ENCODE results near the gene CKS2. TPM values are rescaled to one million over a fixed set of nuclear protein-coding genes. Genes with fewer than 3 reads are reported as not detected.

The CKS2 gene
- total and polyA plus RNA-seq, 10 donors = 9.2 to 142 (median 20.3) TPM

- peaks cover 11 to 40% (median 23%) of the 10 kb centered on the region in 6 donors for H3K4me1 ChIP-seq
- intact Hi-C loops (cut with DNase I; ENCODE audit: low total_unique reads) = no loop called here
- peaks cover 0 to 100% (median 93%) of the 10 kb centered on the region in 6 donors for H3K36me3 ChIP-seq
- DNase-seq = no peak
- TF ChIP-seq POLR2AphosphoS5 (IDR thresholded peaks at IDR 0.05) = no peak
- TF ChIP-seq POLR2A (IDR thresholded peaks at IDR 0.05) = no peak
- TF ChIP-seq, protein P1, sequence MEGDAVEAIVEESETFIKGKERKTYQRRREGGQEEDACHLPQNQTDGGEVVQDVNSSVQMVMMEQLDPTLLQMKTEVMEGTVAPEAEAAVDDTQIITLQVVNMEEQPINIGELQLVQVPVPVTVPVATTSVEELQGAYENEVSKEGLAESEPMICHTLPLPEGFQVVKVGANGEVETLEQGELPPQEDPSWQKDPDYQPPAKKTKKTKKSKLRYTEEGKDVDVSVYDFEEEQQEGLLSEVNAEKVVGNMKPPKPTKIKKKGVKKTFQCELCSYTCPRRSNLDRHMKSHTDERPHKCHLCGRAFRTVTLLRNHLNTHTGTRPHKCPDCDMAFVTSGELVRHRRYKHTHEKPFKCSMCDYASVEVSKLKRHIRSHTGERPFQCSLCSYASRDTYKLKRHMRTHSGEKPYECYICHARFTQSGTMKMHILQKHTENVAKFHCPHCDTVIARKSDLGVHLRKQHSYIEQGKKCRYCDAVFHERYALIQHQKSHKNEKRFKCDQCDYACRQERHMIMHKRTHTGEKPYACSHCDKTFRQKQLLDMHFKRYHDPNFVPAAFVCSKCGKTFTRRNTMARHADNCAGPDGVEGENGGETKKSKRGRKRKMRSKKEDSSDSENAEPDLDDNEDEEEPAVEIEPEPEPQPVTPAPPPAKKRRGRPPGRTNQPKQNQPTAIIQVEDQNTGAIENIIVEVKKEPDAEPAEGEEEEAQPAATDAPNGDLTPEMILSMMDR (IDR thresholded peaks at IDR 0.05 in 8 of 11, conservative IDR thresholded peaks at IDR 0.05 in 3 of 11) = no peak
- H3K27ac ChIP-seq = no peak overlapping the region
- no peaks in the 10 kb centered on the region for H3K9me3 ChIP-seq
- H3K4me3 ChIP-seq = no peak overlapping the region
- H3K27me3 ChIP-seq (replicated peaks in 1 of 7) = no peaks in the 10 kb centered on the region
- WGBS, 5 donors = 95 to 99% (median 97%) methylated on average over 5 to 6 of the region's 6 CpGs
Measured at GRCh38 chr9:89349607-89350006, 38.6 kb downstream of the CKS2 start.

DNA sequence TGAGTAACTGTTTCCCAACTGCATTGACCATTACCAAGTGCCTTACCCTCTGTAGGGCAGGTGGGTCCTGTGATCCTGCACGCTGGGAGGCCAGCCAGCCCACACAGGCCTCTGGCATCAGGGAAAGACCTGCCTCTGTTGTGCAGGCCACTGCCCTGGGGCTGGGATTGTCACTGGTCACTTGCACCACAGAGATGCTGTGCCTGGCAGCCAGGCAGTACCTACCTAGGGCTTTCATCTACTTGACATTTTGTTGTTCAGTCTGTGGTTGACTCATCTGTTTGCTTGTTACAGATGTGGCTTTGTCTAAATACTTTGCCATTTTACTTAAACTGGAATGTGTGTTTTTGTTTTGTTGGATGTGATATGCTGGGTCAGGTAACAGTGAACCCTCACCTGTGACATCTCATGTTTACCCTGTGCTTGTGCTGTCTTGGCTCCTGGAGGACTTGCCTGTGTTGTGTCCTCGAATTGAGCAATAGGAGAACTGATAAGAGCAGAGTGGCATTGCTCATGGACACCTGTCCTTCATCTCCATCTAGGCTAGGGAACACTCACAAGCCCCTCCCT lies 40.1 kb downstream of the CKS2 start:
- H3K4me1 ChIP-seq = peaks cover 11 to 40% (median 23%) of the 10 kb centered on the region in 6 donors
- TF ChIP-seq POLR2AphosphoS5 (IDR thresholded peaks at IDR 0.05) (peak in 1 of 3 donors; percentile 31), POLR2A (IDR thresholded peaks at IDR 0.05) (no peak)
- H3K9me3 ChIP-seq = no peaks in the 10 kb centered on the region
- H3K27me3 ChIP-seq (replicated peaks in 1 of 7) = no peaks in the 10 kb centered on the region
- no peak overlapping the region for H3K4me3 ChIP-seq
- 80 to 90% (median 86%) methylated on average over 2 of the region's 2 CpGs for WGBS, 5 donors
- intact Hi-C loops (cut with DNase I; ENCODE audit: low total_unique reads) = no loop called here
- peaks cover 5 to 100% (median 92%) of the 10 kb centered on the region in 6 donors for H3K36me3 ChIP-seq
- H3K27ac ChIP-seq = peak overlapping the region in 4 of 8 donors; percentile 27 to 77 (median 63)
- no peak for DNase-seq

GRCh38 chr9:89351584-89352300 lies 40.7 kb downstream of the CKS2 start:
- Histone ChIP-seq H3K36me3 (peaks cover 5 to 100% (median 94%) of the 10 kb centered on the region in 6 donors), H3K4me3 (no peak overlapping the region), H3K27ac (peak overlapping the region; percentile 44 to 77 (median 52)), H3K9me3 (no peaks in the 10 kb centered on the region), H3K4me1 (peaks cover 11 to 43% (median 23%) of the 10 kb centered on the region in 6 donors), H3K27me3 (replicated peaks in 1 of 7) (no peaks in the 10 kb centered on the region)
- no peak for DNase-seq
- intact Hi-C loops (cut with DNase I; ENCODE audit: low total_unique reads) = no loop called here
- WGBS, 5 donors = 91 to 96% (median 94%) methylated on average over 6 of the region's 6 CpGs
- TF ChIP-seq POLR2AphosphoS5 (IDR thresholded peaks at IDR 0.05) (no peak), POLR2A (IDR thresholded peaks at IDR 0.05) (no peak)
- TF ChIP-seq, protein P1 (IDR thresholded peaks at IDR 0.05 in 8 of 11, conservative IDR thresholded peaks at IDR 0.05 in 3 of 11) = no peak

GRCh38 chr9:89352451-89352850 lies 41.5 kb downstream of the CKS2 start:
- Histone ChIP-seq H3K27me3 (replicated peaks in 1 of 7) (no peaks in the 10 kb centered on the region), H3K36me3 (peaks cover 5 to 100% (median 94%) of the 10 kb centered on the region in 6 donors), H3K9me3 (no peaks in the 10 kb centered on the region), H3K4me3 (no peak overlapping the region), H3K27ac (peak overlapping the region; percentile 44 to 77 (median 52)), H3K4me1 (peaks cover 11 to 46% (median 23%) of the 10 kb centered on the region in 6 donors)
- no peak for TF ChIP-seq POLR2A (IDR thresholded peaks at IDR 0.05)
- TF ChIP-seq POLR2AphosphoS5 (IDR thresholded peaks at IDR 0.05) = no peak
- TF ChIP-seq, protein P1 (IDR thresholded peaks at IDR 0.05 in 8 of 11, conservative IDR thresholded peaks at IDR 0.05 in 3 of 11) = no peak
- DNase-seq = no peak
- intact Hi-C loops (cut with DNase I; ENCODE audit: low total_unique reads) = no loop called here
- WGBS, 5 donors = 32 to 60% (median 47%) methylated on average over 3 of the region's 3 CpGs

All from spleen (tissue), 11 donors.